ENCODE results near the gene TOPAZ1.

DNA sequence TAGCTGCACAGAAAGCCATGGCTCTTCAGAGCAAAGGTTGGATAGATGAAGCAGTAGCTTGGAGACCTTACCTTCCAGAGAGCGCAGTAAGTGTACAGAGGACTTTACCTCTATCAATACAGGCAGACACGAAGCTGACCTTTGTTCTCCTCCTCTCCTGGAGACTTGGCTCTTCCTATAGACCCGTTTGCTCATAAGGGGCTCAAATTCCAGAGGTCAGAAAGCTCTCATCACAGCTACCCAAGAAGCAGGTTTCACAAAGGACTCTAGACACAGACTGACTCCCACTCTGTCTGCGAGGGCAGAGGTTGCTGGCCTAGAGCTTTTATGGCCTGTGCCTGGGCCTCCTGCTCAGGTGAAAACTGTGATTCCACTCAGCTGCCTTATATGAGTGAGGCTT lies 35.4 kb upstream of the TOPAZ1 start:
- TF ChIP-seq CTCF (IDR thresholded peaks at IDR 0.05; ENCODE audit: poor library complexity) (no peak), EZH2 (IDR thresholded peaks at IDR 0.05; ENCODE audit: borderline replicate concordance) (no peak)

All from hepatocyte (in vitro differentiated cells).